Epithelial cell of proximal tubule (primary cell): ENCODE data around the gene CAGE1. TPM values are rescaled to one million over a fixed set of nuclear protein-coding genes. Genes with fewer than 3 reads are reported as not detected.
A peak's percentile ranks its signal among the peaks of the same experiment; 100 is the strongest.

Source experiments
- DNase-seq: peaks from one replicate; pipeline ENCODE4 v3.0.0-alpha.2; 2011; ENCODE audit warnings: low read depth
- H3K4me3 ChIP-seq: 2 replicates; pipeline ENCODE4 v1.5.1; 2011; ENCODE audit warnings: low read depth, mild to moderate bottlenecking, low read length
- total RNA-seq: library from RNA; depleted of rRNA; stranded (reverse); fragments of >200 nt; gene quantifications from 2 replicates; pipeline ENCODE4 v1.2.3, GENCODE V29; 2015
- TF ChIP-seq, protein P1 (sequence below): conservative IDR thresholded peaks from 2 replicates; pipeline ENCODE4 v1.5.1; 2012; ENCODE audit warnings: low read depth, mild to moderate bottlenecking, low read length

Gene CAGE1
- total RNA-seq, 1 donor from 2014 or later: not detected

DNA sequence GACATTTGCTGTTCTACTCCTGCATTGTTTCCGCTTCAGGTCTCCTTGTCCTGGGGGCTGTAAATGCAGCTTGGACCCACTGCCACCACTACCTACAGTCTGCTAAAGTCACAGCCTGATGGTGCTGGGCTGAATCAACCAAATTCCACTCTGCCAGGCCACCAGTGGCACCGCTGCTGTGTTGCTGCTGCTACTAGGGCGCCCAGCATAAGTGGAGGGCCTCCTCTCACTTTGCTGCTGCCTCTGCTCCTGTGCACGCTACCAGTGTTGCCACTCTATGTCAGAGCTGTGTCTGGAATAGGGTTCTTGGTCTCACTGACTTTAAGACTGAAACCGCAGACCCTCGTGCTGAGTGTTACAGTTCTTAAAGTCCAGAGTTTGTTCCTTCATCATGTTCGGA is 75.1 kb downstream of the CAGE1 start:
- DNase-seq: no peak
- H3K4me3 ChIP-seq: no peak overlapping the region
- TF ChIP-seq, protein P1, sequence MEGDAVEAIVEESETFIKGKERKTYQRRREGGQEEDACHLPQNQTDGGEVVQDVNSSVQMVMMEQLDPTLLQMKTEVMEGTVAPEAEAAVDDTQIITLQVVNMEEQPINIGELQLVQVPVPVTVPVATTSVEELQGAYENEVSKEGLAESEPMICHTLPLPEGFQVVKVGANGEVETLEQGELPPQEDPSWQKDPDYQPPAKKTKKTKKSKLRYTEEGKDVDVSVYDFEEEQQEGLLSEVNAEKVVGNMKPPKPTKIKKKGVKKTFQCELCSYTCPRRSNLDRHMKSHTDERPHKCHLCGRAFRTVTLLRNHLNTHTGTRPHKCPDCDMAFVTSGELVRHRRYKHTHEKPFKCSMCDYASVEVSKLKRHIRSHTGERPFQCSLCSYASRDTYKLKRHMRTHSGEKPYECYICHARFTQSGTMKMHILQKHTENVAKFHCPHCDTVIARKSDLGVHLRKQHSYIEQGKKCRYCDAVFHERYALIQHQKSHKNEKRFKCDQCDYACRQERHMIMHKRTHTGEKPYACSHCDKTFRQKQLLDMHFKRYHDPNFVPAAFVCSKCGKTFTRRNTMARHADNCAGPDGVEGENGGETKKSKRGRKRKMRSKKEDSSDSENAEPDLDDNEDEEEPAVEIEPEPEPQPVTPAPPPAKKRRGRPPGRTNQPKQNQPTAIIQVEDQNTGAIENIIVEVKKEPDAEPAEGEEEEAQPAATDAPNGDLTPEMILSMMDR: no peak

DNA sequence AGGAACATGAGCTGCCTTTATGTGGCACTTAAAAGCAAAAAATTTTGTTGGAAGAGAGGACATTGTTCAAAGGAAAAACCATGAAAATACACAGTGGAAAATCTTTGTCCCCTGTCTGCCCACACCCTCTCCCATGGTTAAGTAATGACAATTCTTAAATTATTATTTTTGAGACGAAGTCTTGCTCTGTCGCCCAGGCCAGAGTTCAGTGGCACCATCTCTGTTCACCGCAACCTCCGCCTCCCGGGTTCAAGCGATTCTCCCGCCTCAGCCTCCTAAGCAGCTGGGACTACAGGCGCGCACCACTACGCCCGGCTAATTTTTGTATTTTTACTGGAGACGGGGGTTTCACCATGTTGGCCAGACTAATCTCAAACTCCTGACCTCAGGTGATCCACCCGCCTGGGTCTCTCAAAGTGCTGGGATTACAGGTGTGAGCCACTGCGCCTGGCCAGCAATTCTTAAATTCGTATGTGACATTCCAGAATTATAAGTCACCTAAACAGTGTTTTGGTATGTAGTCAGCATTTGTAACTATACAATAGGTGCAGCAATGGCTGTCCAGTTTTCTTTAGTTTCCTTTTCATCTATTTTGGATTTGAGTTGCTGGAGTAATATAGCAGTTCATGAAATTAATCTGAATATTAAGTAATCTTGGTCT is 75.9 kb downstream of the CAGE1 start:
- DNase-seq: no peak
- peak overlapping the region; percentile 97 for H3K4me3 ChIP-seq
- TF ChIP-seq, protein P1: no peak

DNA sequence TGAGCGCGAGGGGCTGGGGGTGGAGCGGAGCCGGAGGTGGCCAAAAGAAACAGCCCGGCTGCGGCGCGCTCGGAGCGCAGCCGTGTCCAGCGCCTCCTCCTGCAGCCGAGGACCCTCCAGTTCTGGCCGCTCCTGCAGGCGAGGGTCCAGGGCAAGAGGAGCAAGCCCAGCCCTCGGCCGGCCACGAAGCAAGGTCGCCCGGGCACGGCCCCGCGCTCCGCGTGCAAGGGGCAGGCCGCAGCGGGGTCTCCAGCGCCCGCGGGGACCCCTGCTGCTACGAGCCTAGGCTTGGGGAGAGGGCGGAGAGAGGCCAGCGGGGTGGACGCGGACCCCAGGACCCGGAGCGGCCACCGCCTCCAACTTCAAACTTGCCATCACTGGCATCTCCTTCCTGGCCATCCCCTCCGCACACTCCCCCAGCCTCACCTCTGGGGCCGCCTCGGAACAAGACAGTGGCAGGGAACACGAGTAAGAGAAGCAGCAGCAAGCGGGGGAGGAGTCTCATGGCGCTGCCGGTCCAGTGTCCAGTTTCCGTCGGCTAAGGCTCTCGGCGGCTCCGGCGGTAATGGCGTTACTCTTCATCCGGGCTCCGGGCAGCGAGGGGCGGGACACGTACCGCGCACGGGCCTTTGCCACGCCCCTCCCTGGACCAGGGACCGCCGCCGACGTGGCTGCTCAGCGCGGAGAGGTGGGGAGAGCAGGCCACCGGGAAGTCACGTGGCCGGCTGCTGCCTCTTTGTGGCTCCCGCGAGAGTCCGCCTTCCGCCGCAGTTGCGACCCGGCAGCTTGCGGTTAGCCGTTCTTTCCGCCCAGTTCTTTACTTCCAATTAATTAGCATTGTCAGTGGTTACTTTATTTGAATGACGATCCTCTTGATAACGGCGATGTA is 76.7 kb downstream of the CAGE1 start, which contains the start of gene SSR1:
SSR1 (minus strand) TSS at position 584 of the 889 bp plus-strand sequence; CDS start at position 505, 79 bp downstream.
- peak; percentile 37 for DNase-seq
- H3K4me3 ChIP-seq: peak within 1 kb of the TSS; percentile 97
- TF ChIP-seq, protein P1: no peak

DNA sequence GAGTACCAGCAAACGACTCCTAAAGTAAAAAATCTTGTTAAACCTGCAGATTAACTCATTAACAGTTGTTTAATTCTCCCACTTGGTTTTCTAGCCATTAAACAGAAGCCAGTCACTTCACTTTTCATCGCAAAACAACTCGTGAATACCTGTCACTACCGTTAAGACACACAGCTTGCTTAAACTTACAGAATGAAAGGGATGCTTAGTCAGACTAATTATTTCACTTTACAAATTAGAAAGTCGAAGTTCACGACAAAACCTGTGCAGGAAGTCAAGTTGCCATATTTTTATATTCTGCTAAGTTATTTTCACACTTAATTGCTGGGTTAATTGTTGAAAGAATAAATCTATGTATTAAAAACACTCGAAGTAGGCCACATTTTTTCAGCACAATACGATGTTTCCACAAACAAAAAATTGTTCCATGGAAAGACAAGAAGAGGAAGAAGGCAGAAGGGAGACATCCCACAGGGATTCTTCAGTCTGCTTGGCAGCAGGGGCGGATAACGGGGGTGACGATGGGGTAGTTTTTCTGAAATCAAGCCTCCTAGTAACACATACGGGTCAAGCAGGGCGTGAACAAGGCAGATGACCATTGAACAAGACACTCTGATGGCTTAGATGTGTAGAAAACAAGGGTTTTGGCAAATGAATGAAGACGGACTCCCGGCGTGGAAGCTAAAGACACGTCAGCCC is 77.5 kb downstream of the CAGE1 start:
- TF ChIP-seq, protein P1: no peak
- no peak for DNase-seq
- peak overlapping the region; percentile 97 for H3K4me3 ChIP-seq

DNA sequence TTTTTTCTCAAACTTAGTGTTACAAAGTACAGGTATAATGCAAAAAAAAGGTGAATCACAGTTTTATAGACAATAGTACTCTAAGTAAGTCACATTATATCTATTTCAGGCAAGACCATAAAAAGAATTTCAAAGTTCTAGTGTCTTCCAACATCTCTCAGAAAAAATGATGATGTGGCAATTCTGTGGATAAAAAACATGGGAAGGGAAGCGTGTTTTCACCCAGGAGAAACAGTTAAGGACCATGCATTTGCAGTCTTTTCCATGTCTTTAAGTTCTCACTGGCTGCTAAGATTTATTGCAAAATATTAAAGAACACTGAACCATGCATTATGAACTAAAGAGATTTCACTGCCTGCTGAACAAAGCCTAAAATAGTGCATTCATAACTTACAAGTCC is 78.4 kb downstream of the CAGE1 start:
- no peak for DNase-seq
- TF ChIP-seq, protein P1: no peak
- H3K4me3 ChIP-seq: peak overlapping the region; percentile 97

DNA sequence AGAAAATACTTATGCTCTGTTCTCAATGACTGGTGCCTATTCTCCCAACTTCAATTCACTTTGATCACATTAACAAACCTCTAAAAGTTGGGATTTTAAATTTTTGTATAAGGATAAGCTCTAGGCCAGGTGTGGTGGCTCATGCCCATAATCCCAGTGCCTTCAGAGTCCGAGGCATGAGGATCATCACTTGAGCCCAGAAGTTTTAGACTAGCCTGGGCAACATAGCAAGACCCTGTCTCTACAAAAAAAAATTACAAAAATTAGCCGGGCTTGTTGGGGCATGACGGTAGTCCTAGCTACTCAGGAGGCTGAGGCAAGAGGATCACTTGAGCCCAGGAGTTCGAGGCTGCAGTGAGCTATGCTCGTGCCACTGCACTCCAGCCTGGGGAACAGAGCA is 80.5 kb downstream of the CAGE1 start:
- no peak overlapping the region for H3K4me3 ChIP-seq
- DNase-seq: no peak
- TF ChIP-seq, protein P1: no peak
